ENCODE measurements around the gene SAFB2. TPM values are rescaled to one million over a fixed set of nuclear protein-coding genes. Genes with fewer than 3 reads are reported as not detected.

The SAFB2 gene
- total RNA-seq, 1 donor from 2014 or later: 40.5 TPM

DNA sequence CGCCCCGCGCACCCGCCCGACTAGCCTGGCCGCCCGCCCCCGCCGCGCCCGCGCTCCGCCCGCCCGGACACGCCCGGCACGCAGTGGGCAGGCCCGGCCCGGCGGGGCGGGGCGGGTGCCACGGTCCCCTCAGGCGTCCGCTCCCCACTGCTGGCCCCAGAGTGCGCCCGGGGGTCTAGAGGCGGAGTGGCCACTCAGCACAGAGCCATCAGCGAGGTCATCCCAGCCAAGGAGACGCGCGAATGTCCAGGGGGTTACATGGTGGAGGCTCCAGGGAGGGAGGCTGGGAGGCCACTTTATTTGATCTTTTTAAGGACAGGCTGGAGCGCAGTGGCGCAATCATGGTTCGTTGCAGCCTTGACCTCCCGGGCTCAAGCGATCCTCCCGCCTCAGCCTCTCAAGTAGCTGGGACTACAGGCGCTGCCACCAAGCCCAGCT is 54.6 kb downstream of the SAFB2 start:
- no peaks in the 10 kb centered on the region for H3K36me3 ChIP-seq
- no peak for TF ChIP-seq CTCF (IDR thresholded peaks at IDR 0.05; ENCODE audit: borderline replicate concordance)
- H3K9me3 ChIP-seq (replicated peaks): peaks cover 6% of the 10 kb centered on the region
- no peak overlapping the region for H3K27ac ChIP-seq (replicated peaks)
- no peaks in the 10 kb centered on the region for H3K4me1 ChIP-seq
- intact Hi-C loops (cut with micrococcal nuclease): no loop called here
- H3K27me3 ChIP-seq (ENCODE audit: low read depth): peaks cover 73% of the 10 kb centered on the region
- peak overlapping the region; percentile 42 for H3K4me3 ChIP-seq
- DNase-seq: no peak

DNA sequence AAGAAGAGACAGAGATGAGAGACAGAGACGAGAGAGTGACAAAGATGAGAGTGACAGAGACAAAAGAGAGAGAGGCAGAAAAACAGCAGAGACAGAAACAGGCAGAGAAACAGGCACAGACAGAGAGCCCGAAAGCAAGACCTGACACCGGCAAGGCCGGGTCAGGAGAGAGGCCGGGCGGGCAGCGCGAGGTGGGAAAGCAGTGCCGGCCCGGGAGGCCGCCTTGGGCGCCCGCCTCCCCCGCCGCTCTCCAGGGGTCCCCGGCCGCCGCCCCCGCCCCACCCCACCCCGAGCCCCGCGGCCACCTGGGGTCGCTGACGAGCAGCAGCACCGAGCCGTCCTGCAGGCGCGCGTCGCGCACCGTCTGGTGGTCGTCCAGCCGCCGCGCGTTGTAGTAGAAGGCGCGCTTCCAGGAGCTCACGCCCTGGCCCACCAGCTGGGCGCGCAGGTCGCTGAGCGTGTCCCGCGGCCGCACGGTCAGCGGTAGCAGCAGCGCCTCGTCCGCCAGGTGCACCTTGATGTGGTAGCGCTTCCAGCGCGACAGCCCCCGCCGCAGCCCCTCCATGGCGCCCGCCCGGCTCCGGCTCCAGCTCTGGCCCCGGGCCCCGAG is 55.1 kb downstream of the SAFB2 start, which contains the start of gene TINCR:
Gene TINCR, minus strand, starts transcription at position 594 of the 610 bp plus-strand sequence.
- Histone ChIP-seq H3K27me3 (ENCODE audit: low read depth) (peaks cover 78% of the 10 kb centered on the region), H3K4me3 (peak within 1 kb of the TSS; percentile 42), H3K27ac (replicated peaks) (no peak within 1 kb of the TSS), H3K4me1 (no peaks in the 10 kb centered on the region), H3K36me3 (no peaks in the 10 kb centered on the region), H3K9me3 (replicated peaks) (peaks cover 11% of the 10 kb centered on the region)
- TF ChIP-seq CTCF (IDR thresholded peaks at IDR 0.05; ENCODE audit: borderline replicate concordance): no peak
- intact Hi-C loops (cut with micrococcal nuclease): no loop called here
- DNase-seq: no peak

- no peak for TF ChIP-seq CTCF (IDR thresholded peaks at IDR 0.05; ENCODE audit: borderline replicate concordance)
- Histone ChIP-seq H3K4me1 (no peaks in the 10 kb centered on the region), H3K9me3 (replicated peaks) (peaks cover 19% of the 10 kb centered on the region), H3K4me3 (no peak overlapping the region), H3K27ac (replicated peaks) (no peak overlapping the region), H3K36me3 (peaks cover 6% of the 10 kb centered on the region), H3K27me3 (ENCODE audit: low read depth) (peaks cover 100% of the 10 kb centered on the region)
- intact Hi-C loops (cut with micrococcal nuclease): no loop called here
- DNase-seq: no peak
Observed at GRCh38 chr19:5564930-5565329, 57.6 kb downstream of the SAFB2 start.

- Histone ChIP-seq H3K27me3 (ENCODE audit: low read depth) (peaks cover 98% of the 10 kb centered on the region), H3K4me1 (no peaks in the 10 kb centered on the region), H3K27ac (replicated peaks) (no peak overlapping the region), H3K9me3 (replicated peaks) (peaks cover 19% of the 10 kb centered on the region), H3K36me3 (peaks cover 6% of the 10 kb centered on the region), H3K4me3 (no peak overlapping the region)
- no peak for TF ChIP-seq CTCF (IDR thresholded peaks at IDR 0.05; ENCODE audit: borderline replicate concordance)
- DNase-seq: no peak
- intact Hi-C loops (cut with micrococcal nuclease): no loop called here
Observed at GRCh38 chr19:5563935-5564612, 58.5 kb downstream of the SAFB2 start.

- DNase-seq: no peak
- TF ChIP-seq CTCF (IDR thresholded peaks at IDR 0.05; ENCODE audit: borderline replicate concordance): no peak
- Histone ChIP-seq H3K4me3 (no peak overlapping the region), H3K27ac (replicated peaks) (no peak overlapping the region), H3K36me3 (peaks cover 6% of the 10 kb centered on the region), H3K27me3 (ENCODE audit: low read depth) (peaks cover 98% of the 10 kb centered on the region), H3K9me3 (replicated peaks) (peaks cover 19% of the 10 kb centered on the region), H3K4me1 (no peaks in the 10 kb centered on the region)
- intact Hi-C loops (cut with micrococcal nuclease): no loop called here
Observed at GRCh38 chr19:5563008-5563431, 59.6 kb downstream of the SAFB2 start.

Measured in left ventricle myocardium inferior (tissue), 1 donor.